Astrocyte (in vitro differentiated cells and primary cell): ENCODE data around the gene METTL2A.

ENCODE experiments used
- EZH2 ChIP-seq: IDR thresholded peaks from 2 replicates; pipeline ENCODE4 v1.6.1; 2012; ENCODE audit warnings: mild to moderate bottlenecking, low read length, inconsistent platforms; ENCODE audit not compliant: insufficient read depth
- TF ChIP-seq, protein P1 (sequence below): IDR thresholded peaks from 2 replicates; pipeline ENCODE4 v1.5.1; 2011; ENCODE audit warnings: low read depth, mild to moderate bottlenecking, inconsistent platforms, low read length, moderate library complexity; ENCODE audit not compliant: insufficient read depth

DNA sequence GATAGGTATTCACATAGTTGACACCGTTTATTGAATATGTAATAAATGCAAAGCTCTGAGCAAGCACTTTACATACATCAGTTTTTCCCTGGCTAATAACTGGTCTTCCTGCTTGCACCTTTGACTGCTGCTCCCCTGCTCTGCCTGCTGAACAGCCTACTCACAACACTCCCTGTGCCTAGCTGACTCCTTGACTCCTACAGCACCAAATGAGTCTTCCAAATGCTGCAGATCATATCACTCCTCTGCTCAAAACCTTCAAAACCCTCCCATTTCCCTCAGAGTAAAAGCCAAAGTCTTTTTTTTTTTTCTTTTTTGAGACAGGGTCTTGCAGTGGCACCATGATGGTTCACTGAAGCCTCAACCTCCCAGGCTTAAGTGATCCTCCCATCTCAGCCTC, 24.8 kb upstream of the METTL2A start:
- TF ChIP-seq EZH2: no peak
- TF ChIP-seq, protein P1, sequence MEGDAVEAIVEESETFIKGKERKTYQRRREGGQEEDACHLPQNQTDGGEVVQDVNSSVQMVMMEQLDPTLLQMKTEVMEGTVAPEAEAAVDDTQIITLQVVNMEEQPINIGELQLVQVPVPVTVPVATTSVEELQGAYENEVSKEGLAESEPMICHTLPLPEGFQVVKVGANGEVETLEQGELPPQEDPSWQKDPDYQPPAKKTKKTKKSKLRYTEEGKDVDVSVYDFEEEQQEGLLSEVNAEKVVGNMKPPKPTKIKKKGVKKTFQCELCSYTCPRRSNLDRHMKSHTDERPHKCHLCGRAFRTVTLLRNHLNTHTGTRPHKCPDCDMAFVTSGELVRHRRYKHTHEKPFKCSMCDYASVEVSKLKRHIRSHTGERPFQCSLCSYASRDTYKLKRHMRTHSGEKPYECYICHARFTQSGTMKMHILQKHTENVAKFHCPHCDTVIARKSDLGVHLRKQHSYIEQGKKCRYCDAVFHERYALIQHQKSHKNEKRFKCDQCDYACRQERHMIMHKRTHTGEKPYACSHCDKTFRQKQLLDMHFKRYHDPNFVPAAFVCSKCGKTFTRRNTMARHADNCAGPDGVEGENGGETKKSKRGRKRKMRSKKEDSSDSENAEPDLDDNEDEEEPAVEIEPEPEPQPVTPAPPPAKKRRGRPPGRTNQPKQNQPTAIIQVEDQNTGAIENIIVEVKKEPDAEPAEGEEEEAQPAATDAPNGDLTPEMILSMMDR: no peak
